Erythroblast (primary cell): Measurements from ENCODE around the gene PTPRM.

Source experiments
- GATA1 ChIP-seq: IDR thresholded peaks from 2 replicates; pipeline ENCODE4 v1.6.1; 2011; ENCODE audit warnings: low read depth, mild to moderate bottlenecking, control low read depth, low read length, moderate library complexity
- POLR2A ChIP-seq: IDR thresholded peaks from 2 replicates; pipeline ENCODE4 v1.6.1; 2011; ENCODE audit warnings: mild to moderate bottlenecking, low read length

- TF ChIP-seq POLR2A (no peak), GATA1 (no peak)
Observed at GRCh38 chr18:8301427-8302172, 734.5 kb downstream of the PTPRM start.
